IMR-90 (cell line): ENCODE results near the gene MAP3K8. TPM values are rescaled to one million over a fixed set of nuclear protein-coding genes. Genes with fewer than 3 reads are reported as not detected.

Source experiments
- ATAC-seq: fragments of 200-7000 bp; cut with Tn5 transposase; 2 replicates; pipeline ENCODE4 v1.9.1; 2020; ENCODE audit warnings: low read depth, mild to moderate bottlenecking, moderate library complexity
- BruUV-seq: library from RNA; stranded (reverse); fragments of 400-500 nt; replicated peaks from 2 replicates; lab custom pipeline; 2021; lab: Mats Ljungman, UMichigan
- CTCF ChIA-PET: fragments of 300-600 bp; formaldehyde crosslinking; extraction: SDS; loops from one replicate; lab custom pipeline; 2021; ENCODE audit warnings: antibody characterized with exemption; lab: Yijun Ruan, JAX
- POLR2A ChIA-PET: fragments of 300-600 bp; sonication (Branson Sonifier 250); formaldehyde crosslinking; loops from one replicate; lab custom pipeline; 2022; ENCODE audit warnings: antibody characterized with exemption; ENCODE audit not compliant: unreplicated experiment; lab: Charles Lee
- DNase-seq: peaks from one replicate; pipeline ENCODE4 v3.0.0; 2013
- H2AFZ ChIP-seq: replicated peaks from 2 replicates; pipeline ENCODE3; 2013; ENCODE audit warnings: low read length, mild to moderate bottlenecking; ENCODE audit not compliant: poor library complexity
- H2AK5ac ChIP-seq: 2 replicates; pipeline ENCODE4 v1.6.1; 2013; ENCODE audit warnings: low read depth, low read length, inconsistent platforms
- H2AK9ac ChIP-seq: replicated peaks from 2 replicates; pipeline ENCODE3; 2013; ENCODE audit warnings: mild to moderate bottlenecking, low read depth, low read length, moderate library complexity; ENCODE audit not compliant: poor library complexity
- H2BK120ac ChIP-seq: 2 replicates; pipeline ENCODE4 v1.6.1; 2013; ENCODE audit warnings: low read depth, low read length, inconsistent platforms
- H2BK15ac ChIP-seq: 3 replicates; pipeline ENCODE4 v1.6.1; 2013; ENCODE audit warnings: low read depth, low read length, inconsistent platforms
- H2BK20ac ChIP-seq: 2 replicates; pipeline ENCODE4 v1.6.1; 2013; ENCODE audit warnings: low read depth, mild to moderate bottlenecking, inconsistent platforms, low read length, moderate library complexity
- H2BK5ac ChIP-seq: 2 replicates; pipeline ENCODE4 v1.6.1; 2013; ENCODE audit warnings: mild to moderate bottlenecking, low read depth, low read length, inconsistent platforms; ENCODE audit not compliant: poor library complexity, severe bottlenecking
- H3K14ac ChIP-seq: replicated peaks from 2 replicates; pipeline ENCODE4 v1.6.1; 2013; ENCODE audit warnings: low read depth, low read length, inconsistent platforms
- H3K18ac ChIP-seq: 2 replicates; pipeline ENCODE4 v1.6.1; 2013; ENCODE audit warnings: low read depth, low read length, control low read depth
- H3K23ac ChIP-seq: 2 replicates; pipeline ENCODE4 v1.6.1; 2013; ENCODE audit warnings: low read depth, low read length, inconsistent platforms
- H3K27ac ChIP-seq: 2 replicates; pipeline ENCODE4 v1.5.1; 2013; ENCODE audit warnings: mild to moderate bottlenecking, control low read depth, low read length; ENCODE audit not compliant: insufficient read depth
- H3K27me3 ChIP-seq: 2 replicates; pipeline ENCODE4 v1.6.1; 2013; ENCODE audit warnings: low read length; ENCODE audit not compliant: control insufficient read depth, insufficient read depth
- H3K36me3 ChIP-seq: 2 replicates; pipeline ENCODE4 v1.6.1; 2013; ENCODE audit warnings: low read length, mixed read lengths; ENCODE audit not compliant: control insufficient read depth, insufficient read depth
- H3K4ac ChIP-seq: 2 replicates; pipeline ENCODE4 v1.6.1; 2013; ENCODE audit warnings: low read depth, low read length, inconsistent platforms
- H3K4me1 ChIP-seq: 2 replicates; pipeline ENCODE4 v1.6.1; 2013; ENCODE audit warnings: low read length, mixed read lengths; ENCODE audit not compliant: control insufficient read depth, insufficient read depth
- H3K4me2 ChIP-seq: 2 replicates; pipeline ENCODE4 v1.6.1; 2013; ENCODE audit warnings: low read depth, mild to moderate bottlenecking, control low read depth, low read length, moderate library complexity
- H3K4me3 ChIP-seq: 2 replicates; pipeline ENCODE4 v1.5.1; 2013; ENCODE audit warnings: low read depth, mild to moderate bottlenecking, control low read depth, low read length, moderate library complexity; ENCODE audit not compliant: insufficient read depth
- H3K56ac ChIP-seq: 2 replicates; pipeline ENCODE4 v1.6.1; 2013; ENCODE audit warnings: low read length, inconsistent platforms; ENCODE audit not compliant: insufficient read depth; ENCODE audit errors: extremely low read depth
- H3K79me1 ChIP-seq, 2 experiments: 2 replicates each; pipeline ENCODE4 v1.6.1; 2013; ENCODE audit warnings: low read length in 2 of 2, inconsistent platforms in 1 of 2, low read depth in 1 of 2
- H3K9ac ChIP-seq: 2 replicates; pipeline ENCODE4 v1.6.1; 2013; ENCODE audit warnings: low read depth, low read length, control low read depth
- H3K9me1 ChIP-seq: 2 replicates; pipeline ENCODE4 v1.6.1; 2013; ENCODE audit warnings: low read length, inconsistent platforms; ENCODE audit not compliant: insufficient read depth
- H3K9me3 ChIP-seq: 2 replicates; pipeline ENCODE4 v1.6.1; 2013; ENCODE audit warnings: low read length; ENCODE audit not compliant: control insufficient read depth, insufficient read depth
- H4K20me1 ChIP-seq: 2 replicates; pipeline ENCODE4 v1.6.1; 2013; ENCODE audit warnings: low read length, inconsistent platforms; ENCODE audit not compliant: insufficient read depth
- H4K5ac ChIP-seq: 2 replicates; pipeline ENCODE4 v1.6.1; 2013; ENCODE audit warnings: mild to moderate bottlenecking, low read depth, low read length, control low read depth
- H4K8ac ChIP-seq, 2 experiments: 2 replicates each; pipeline ENCODE4 v1.6.1; 2013; ENCODE audit warnings: low read depth in 2 of 2, low read length in 2 of 2, control low read depth in 1 of 2, inconsistent platforms in 1 of 2
- H4K91ac ChIP-seq: 2 replicates; pipeline ENCODE4 v1.6.1; 2013; ENCODE audit warnings: low read depth, low read length, inconsistent platforms; ENCODE audit not compliant: insufficient read depth
- BHLHE40 ChIP-seq: fragments of 150-350 bp; IDR thresholded peaks from 2 replicates; pipeline ENCODE4 v1.6.1; 2016; ENCODE audit warnings: mild to moderate bottlenecking, low read depth, low read length
- CTCF ChIP-seq: conservative IDR thresholded peaks from 2 replicates; pipeline ENCODE4 v1.5.1; 2012; ENCODE audit warnings: mild to moderate bottlenecking, low read depth, low read length, improper control_type of control experiment
- ELK1 ChIP-seq: fragments of 150-350 bp; IDR thresholded peaks from 2 replicates; pipeline ENCODE4 v1.6.1; 2016; ENCODE audit warnings: low read depth, mild to moderate bottlenecking, low read length, moderate library complexity, borderline replicate concordance
- FOS ChIP-seq: fragments of 150-350 bp; IDR thresholded peaks from 2 replicates; pipeline ENCODE4 v1.6.1; 2016; ENCODE audit warnings: low read depth, low read length
- MAFK ChIP-seq: IDR thresholded peaks from 2 replicates; pipeline ENCODE4 v1.6.1; 2012; ENCODE audit warnings: low read depth, low read length, improper control_type of control experiment
- MAZ ChIP-seq: IDR thresholded peaks from 2 replicates; pipeline ENCODE4 v1.6.1; 2012; ENCODE audit warnings: low read depth, mild to moderate bottlenecking, low read length, improper control_type of control experiment, moderate library complexity, borderline replicate concordance
- MXI1 ChIP-seq: IDR thresholded peaks from 2 replicates; pipeline ENCODE4 v1.6.1; 2012; ENCODE audit warnings: low read depth, mild to moderate bottlenecking, low read length, moderate library complexity, borderline replicate concordance
- RCOR1 ChIP-seq: IDR thresholded peaks from 2 replicates; pipeline ENCODE4 v1.6.1; 2012; ENCODE audit warnings: mild to moderate bottlenecking, low read length, improper control_type of control experiment; ENCODE audit not compliant: insufficient replicate concordance
- RFX5 ChIP-seq: IDR thresholded peaks from 2 replicates; pipeline ENCODE4 v1.8.0; 2012; ENCODE audit warnings: low read depth, mild to moderate bottlenecking, low read length, moderate library complexity
- SMC3 ChIP-seq: fragments of 150-350 bp; IDR thresholded peaks from 2 replicates; pipeline ENCODE4 v1.6.1; 2016; ENCODE audit warnings: low read depth, mild to moderate bottlenecking, antibody characterized with exemption, low read length, moderate library complexity
- whole genome bisulfite sequencing, 2 experiments: methylation state at CpG; one replicate each; pipeline versions ENCODE4 v1.1.5 to v1.1.7; 2013; ENCODE audit warnings: missing lambda C conversion rate in 2 of 2; ENCODE audit not compliant: insufficient read length in 1 of 2; ENCODE audit errors: extremely low coverage in 2 of 2; 5-methylcytosine and 5-hydroxymethylcytosine counted together
- dilution Hi-C: fragments of 300-500 bp; cut with HindIII; formaldehyde crosslinking; loops from one replicate; pipeline ENCODE4 v1.14.3; 2018; ENCODE audit warnings: low sequenced_read_pairs; ENCODE audit not compliant: unreplicated experiment
- in situ Hi-C: fragments of 300-500 bp; cut with MboI; formaldehyde crosslinking; loops from 3 replicates; pipeline ENCODE4 v1.14.3; 2019; ENCODE audit warnings: low sequenced_read_pairs, inconsistent platforms, mixed read lengths
- intact Hi-C: fragments of 100-400 bp; cut with micrococcal nuclease; formaldehyde crosslinking; loops from 2 replicates; pipeline ENCODE4 v1.10.0; 2022
- polyA plus RNA-seq, 3 experiments: library from polyadenylated mRNA; depleted of rRNA; stranded (reverse); fragments of >200 nt; gene quantifications; 2 replicates each; pipeline ENCODE4 v1.2.3, GENCODE V29; 2012; ENCODE audit warnings: low replicate concordance in 1 of 3
- total RNA-seq: library from RNA; depleted of rRNA; stranded (reverse); fragments of >200 nt; gene quantifications from 2 replicates; pipeline ENCODE4 v1.2.3, GENCODE V29; 2012

The MAP3K8 gene
- total and polyA plus RNA-seq, 2 of the 4 experiments (the other 2 are of a cell fraction): 1.8 to 2.6 TPM

- no peaks in the 10 kb centered on the region for H3K36me3 ChIP-seq
- H2AK9ac ChIP-seq: no peak overlapping the region
- H3K79me1 ChIP-seq: no peaks in the 10 kb centered on the region
- H3K4me2 ChIP-seq: no peak overlapping the region
- intact Hi-C loops: no loop called here
- no peak overlapping the region for H3K14ac ChIP-seq
- peaks cover 20% of the 10 kb centered on the region for H3K27me3 ChIP-seq
- no peak overlapping the region for H4K5ac ChIP-seq
- H3K9me1 ChIP-seq: no peaks in the 10 kb centered on the region
- no peak overlapping the region for H3K56ac ChIP-seq
- BruUV-seq: no TSS peak
- no peak for ATAC-seq
- H3K4ac ChIP-seq: no peak overlapping the region
- in situ Hi-C loops: no loop called here
- no peak overlapping the region for H2BK20ac ChIP-seq
- H3K4me1 ChIP-seq: no peaks in the 10 kb centered on the region
- no peaks in the 10 kb centered on the region for H4K20me1 ChIP-seq
- H2BK120ac ChIP-seq: no peak overlapping the region
- no CpG with 5 or more reads among the region's 8 CpGs for WGBS, 2 experiments
- no peak overlapping the region for H4K91ac ChIP-seq
- no peak overlapping the region for H3K27ac ChIP-seq
- no peak for TF ChIP-seq MAZ
- TF ChIP-seq MXI1: no peak
- no peak for TF ChIP-seq FOS
- TF ChIP-seq BHLHE40: no peak
- no peak for TF ChIP-seq SMC3
- TF ChIP-seq MAFK: no peak
- TF ChIP-seq CTCF: no peak
- no peak for TF ChIP-seq RCOR1
- TF ChIP-seq ELK1: no peak
- TF ChIP-seq RFX5: no peak
- H2BK5ac ChIP-seq: no peak overlapping the region
- H2AK5ac ChIP-seq: no peak overlapping the region
- no peak overlapping the region for H3K4me3 ChIP-seq
- no peaks in the 10 kb centered on the region for H3K9me3 ChIP-seq
- H4K8ac ChIP-seq: no peak overlapping the region
- no peak overlapping the region for H3K23ac ChIP-seq
- H2BK15ac ChIP-seq: no peak overlapping the region
- ChIA-PET CTCF (no interaction called here), POLR2A (no interaction called here)
- no peak overlapping the region for H3K18ac ChIP-seq
- no peak overlapping the region for H2AFZ ChIP-seq
- H3K9ac ChIP-seq: no peak overlapping the region
- dilution Hi-C loops: no loop called here
- no peak for DNase-seq
Measured at GRCh38 chr10:30505543-30506298, 71.7 kb downstream of the MAP3K8 start.
